ENCODE results near the gene XYLT2. TPM values are rescaled to one million over a fixed set of nuclear protein-coding genes. Genes with fewer than 3 reads are reported as not detected.
A peak's percentile ranks its signal among the peaks of the same experiment; 100 is the strongest.

The XYLT2 gene
- polyA plus RNA-seq, 3 donors, result 4.4 to 10.2 (median 4.4) TPM

DNA sequence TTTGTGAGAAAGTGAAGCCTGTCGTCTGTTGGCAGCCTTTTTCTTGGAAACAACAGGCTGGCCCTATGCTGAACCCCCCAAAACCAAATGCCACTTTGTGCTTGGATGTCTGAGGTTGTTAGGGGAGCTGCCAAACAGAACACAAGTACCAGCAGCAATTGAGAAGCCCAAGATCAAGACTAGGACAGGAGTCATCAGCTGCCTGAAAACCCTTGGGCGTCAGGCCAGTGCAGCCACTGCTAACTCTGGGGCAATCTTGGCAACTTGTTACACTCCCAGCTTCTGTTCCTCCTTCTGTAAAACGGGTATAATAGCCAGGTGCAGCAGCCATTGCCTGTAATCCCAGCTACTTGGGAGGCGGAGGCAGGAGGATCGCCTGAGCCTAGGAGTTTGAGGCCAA is 60.7 kb downstream of the XYLT2 start:
- peaks cover 6% of the 10 kb centered on the region for H3K4me1 Mint-ChIP-seq
- H3K9me3 ChIP-seq (replicated peaks in 1 of 2; ENCODE audit: control insufficient read depth in 1 of 2, insufficient read depth in 1 of 2, low read length in 2 of 2), result no peaks in the 10 kb centered on the region
- TF ChIP-seq, protein P1, sequence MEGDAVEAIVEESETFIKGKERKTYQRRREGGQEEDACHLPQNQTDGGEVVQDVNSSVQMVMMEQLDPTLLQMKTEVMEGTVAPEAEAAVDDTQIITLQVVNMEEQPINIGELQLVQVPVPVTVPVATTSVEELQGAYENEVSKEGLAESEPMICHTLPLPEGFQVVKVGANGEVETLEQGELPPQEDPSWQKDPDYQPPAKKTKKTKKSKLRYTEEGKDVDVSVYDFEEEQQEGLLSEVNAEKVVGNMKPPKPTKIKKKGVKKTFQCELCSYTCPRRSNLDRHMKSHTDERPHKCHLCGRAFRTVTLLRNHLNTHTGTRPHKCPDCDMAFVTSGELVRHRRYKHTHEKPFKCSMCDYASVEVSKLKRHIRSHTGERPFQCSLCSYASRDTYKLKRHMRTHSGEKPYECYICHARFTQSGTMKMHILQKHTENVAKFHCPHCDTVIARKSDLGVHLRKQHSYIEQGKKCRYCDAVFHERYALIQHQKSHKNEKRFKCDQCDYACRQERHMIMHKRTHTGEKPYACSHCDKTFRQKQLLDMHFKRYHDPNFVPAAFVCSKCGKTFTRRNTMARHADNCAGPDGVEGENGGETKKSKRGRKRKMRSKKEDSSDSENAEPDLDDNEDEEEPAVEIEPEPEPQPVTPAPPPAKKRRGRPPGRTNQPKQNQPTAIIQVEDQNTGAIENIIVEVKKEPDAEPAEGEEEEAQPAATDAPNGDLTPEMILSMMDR (IDR thresholded peaks at IDR 0.05), result no peak
- intact Hi-C loops (cut with micrococcal nuclease), result no loop called here
- no peaks in the 10 kb centered on the region for H3K36me3 ChIP-seq (replicated peaks in 1 of 2; ENCODE audit: control insufficient read depth in 1 of 2, insufficient read depth in 2 of 2, low read length in 2 of 2)
- H3K36me3 Mint-ChIP-seq, result no peaks in the 10 kb centered on the region
- no peaks in the 10 kb centered on the region for H3K27me3 ChIP-seq (ENCODE audit: control insufficient read depth in 2 of 2, insufficient read depth in 2 of 2, low read length in 2 of 2)
- 92% methylated on average over 1 of the region's 5 CpGs for WGBS (ENCODE audit: insufficient coverage)
- no peak overlapping the region for H2AFZ ChIP-seq (ENCODE audit: insufficient read depth, low read depth, low read length, poor library complexity, severe bottlenecking)
- H3K4me3 Mint-ChIP-seq, result no peak overlapping the region
- no peak overlapping the region for H3K4me3 ChIP-seq (replicated peaks in 1 of 3; ENCODE audit: low read depth in 2 of 3, low read length in 3 of 3)
- no peaks in the 10 kb centered on the region for H3K9me3 Mint-ChIP-seq
- DNase-seq, result no peak
- H3K27me3 Mint-ChIP-seq (ENCODE audit: low read depth in 3 of 3), result peaks cover 3 to 14% (median 7%) of the 10 kb centered on the region in 3 donors
- peak overlapping the region in 1 of 7 donors; percentile 68 for H3K27ac Mint-ChIP-seq
- H3K4me2 ChIP-seq (replicated peaks; ENCODE audit: extremely low read depth, low read length, poor library complexity, severe bottlenecking), result no peak overlapping the region
- no peak overlapping the region for H3K9ac ChIP-seq (ENCODE audit: insufficient read depth, low read length, poor library complexity, severe bottlenecking)
- H4K20me1 ChIP-seq (ENCODE audit: insufficient read depth, low read length), result no peaks in the 10 kb centered on the region
- H3K27ac ChIP-seq (ENCODE audit: low read depth in 1 of 2, low read length in 2 of 2), result no peak overlapping the region
- no peaks in the 10 kb centered on the region for H3K79me2 ChIP-seq (ENCODE audit: insufficient read depth, low read length)
- peaks cover 0 to 3% of the 10 kb centered on the region in 2 donors for H3K4me1 ChIP-seq (ENCODE audit: control insufficient read depth in 1 of 2, insufficient read depth in 2 of 2, low read length in 2 of 2)

DNA sequence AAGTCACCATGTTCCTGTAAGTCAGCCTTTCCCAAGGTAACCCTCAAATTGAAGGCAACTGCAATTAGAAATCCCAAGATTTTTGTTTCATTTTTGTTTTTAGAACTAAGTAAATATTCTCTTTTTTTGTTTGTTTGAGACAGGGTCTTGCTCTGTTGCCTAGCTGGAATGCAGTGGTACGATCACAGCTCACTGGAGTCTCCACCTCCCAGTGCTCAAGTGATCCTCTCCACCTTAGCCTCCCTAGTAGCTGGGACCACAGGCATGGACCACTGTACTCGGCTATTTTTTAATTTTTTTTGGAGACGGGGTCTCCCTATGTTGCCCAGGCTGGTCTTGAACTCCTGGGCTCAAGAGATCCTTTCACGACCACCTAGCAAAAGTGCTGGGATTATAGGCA is 62.0 kb downstream of the XYLT2 start:
- DNase-seq, result no peak
- Histone ChIP-seq H4K20me1 (ENCODE audit: insufficient read depth, low read length) (no peaks in the 10 kb centered on the region), H3K9me3 (replicated peaks in 1 of 2; ENCODE audit: control insufficient read depth in 1 of 2, insufficient read depth in 1 of 2, low read length in 2 of 2) (no peaks in the 10 kb centered on the region), H3K9ac (ENCODE audit: insufficient read depth, low read length, poor library complexity, severe bottlenecking) (no peak overlapping the region), H3K79me2 (ENCODE audit: insufficient read depth, low read length) (no peaks in the 10 kb centered on the region), H3K4me1 (ENCODE audit: control insufficient read depth in 1 of 2, insufficient read depth in 2 of 2, low read length in 2 of 2) (peaks cover 0 to 3% of the 10 kb centered on the region in 2 donors), H2AFZ (ENCODE audit: insufficient read depth, low read depth, low read length, poor library complexity, severe bottlenecking) (no peak overlapping the region), H3K4me2 (replicated peaks; ENCODE audit: extremely low read depth, low read length, poor library complexity, severe bottlenecking) (no peak overlapping the region), H3K27ac (ENCODE audit: low read depth in 1 of 2, low read length in 2 of 2) (no peak overlapping the region), H3K4me3 (replicated peaks in 1 of 3; ENCODE audit: low read depth in 2 of 3, low read length in 3 of 3) (no peak overlapping the region), H3K36me3 (replicated peaks in 1 of 2; ENCODE audit: control insufficient read depth in 1 of 2, insufficient read depth in 2 of 2, low read length in 2 of 2) (no peaks in the 10 kb centered on the region), H3K27me3 (ENCODE audit: control insufficient read depth in 2 of 2, insufficient read depth in 2 of 2, low read length in 2 of 2) (no peaks in the 10 kb centered on the region)
- no peak overlapping the region for H3K27ac Mint-ChIP-seq
- H3K4me3 Mint-ChIP-seq, result no peak overlapping the region
- TF ChIP-seq, protein P1 (IDR thresholded peaks at IDR 0.05), result no peak
- H3K9me3 Mint-ChIP-seq, result peaks cover 0 to 5% (median 4%) of the 10 kb centered on the region in 7 donors
- peaks cover 3 to 14% (median 5%) of the 10 kb centered on the region in 3 donors for H3K27me3 Mint-ChIP-seq (ENCODE audit: low read depth in 3 of 3)
- H3K36me3 Mint-ChIP-seq, result no peaks in the 10 kb centered on the region
- intact Hi-C loops (cut with micrococcal nuclease), result no loop called here
- WGBS (ENCODE audit: insufficient coverage), result 100% methylated on average over 3 of the region's 4 CpGs
- H3K4me1 Mint-ChIP-seq, result peaks cover 11% of the 10 kb centered on the region

Small RNA genes lying within 50 kb of the gene (small RNA-seq; reads per million reads assigned to genes)
- gene RF00019 (ENCODE audit: insufficient read length, low read depth), result not detected

Other genes starting within 250 kb of the XYLT2 start
- under 1 TPM in 1 of 3 donors, not detected in 2; 0.09 TPM for gene SAMD14, start 216.0 kb upstream of the XYLT2 start, polyA plus RNA-seq
- 10 to 100 TPM in 1 of 3 donors, 1 to 10 TPM in 1, under 1 TPM in 1; 0.61 to 86.9 (median 1.3) TPM for gene PPP1R9B, start 195.4 kb upstream of the XYLT2 start, polyA plus RNA-seq
- gene SGCA, start 180.1 kb upstream of the XYLT2 start, polyA plus RNA-seq, result under 1 TPM; 0.27 to 0.89 (median 0.53) TPM
- gene COL1A1, start 144.5 kb upstream of the XYLT2 start, polyA plus RNA-seq, result not detected
- not detected for gene TMEM92, start 71.7 kb upstream of the XYLT2 start, polyA plus RNA-seq
- gene MRPL27, start 27.1 kb downstream of the XYLT2 start, polyA plus RNA-seq, result 10 to 100 TPM; 33.2 to 82.3 (median 75.3) TPM
- gene EME1, start 27.1 kb downstream of the XYLT2 start, polyA plus RNA-seq, result under 1 TPM; 0.33 to 0.76 (median 0.43) TPM
- 10 to 100 TPM; 36.6 to 48.9 (median 45.7) TPM for gene LRRC59, start 51.4 kb downstream of the XYLT2 start, polyA plus RNA-seq
- 10 to 100 TPM in 1 of 3 donors, 1 to 10 TPM in 2; 2.8 to 24.4 (median 5.5) TPM for gene ACSF2, start 80.1 kb downstream of the XYLT2 start, polyA plus RNA-seq
- not detected for gene CHAD, start 122.8 kb downstream of the XYLT2 start, polyA plus RNA-seq
- 10 to 100 TPM; 20.6 to 40.0 (median 21.2) TPM for gene RSAD1, start 132.7 kb downstream of the XYLT2 start, polyA plus RNA-seq
- not detected for gene MYCBPAP, start 162.3 kb downstream of the XYLT2 start, polyA plus RNA-seq
- not detected for gene EPN3, start 186.6 kb downstream of the XYLT2 start, polyA plus RNA-seq
- gene SPATA20, start 201.0 kb downstream of the XYLT2 start, polyA plus RNA-seq, result 10 to 100 TPM in 2 of 3 donors, 1 to 10 TPM in 1; 9.3 to 37.8 (median 12.2) TPM
- under 1 TPM in 1 of 3 donors, not detected in 2; 0.03 TPM for gene CACNA1G, start 214.6 kb downstream of the XYLT2 start, polyA plus RNA-seq